H1 (cell line): ENCODE results near the gene CACNA2D1.

Experiments
- E2F6 ChIP-seq: IDR thresholded peaks from 2 replicates; pipeline ENCODE4 v1.6.1; 2012; ENCODE audit warnings: inconsistent platforms
- EP300 ChIP-seq, 2 experiments: IDR thresholded peaks; 1 replicate in 1 of 2; 2 replicates in 1 of 2; pipeline ENCODE4 v1.6.1; 2011 to 2012; ENCODE audit warnings: low read depth in 2 of 2, low read length in 2 of 2, mild to moderate bottlenecking in 2 of 2, borderline replicate concordance in 1 of 2, inconsistent platforms in 1 of 2, moderate library complexity in 1 of 2
- EZH2 ChIP-seq: fragments of 200-600 bp; sonication (generic); IDR thresholded peaks from 2 replicates; pipeline ENCODE4 v1.7.1; 2012; ENCODE audit warnings: low read depth, mild to moderate bottlenecking, moderate library complexity, low read length, inconsistent platforms; ENCODE audit not compliant: severe bottlenecking
- KDM1A ChIP-seq: fragments of 200-600, 300-600 bp; sonication (generic); IDR thresholded peaks from 2 replicates; pipeline ENCODE4 v1.7.1; 2016; ENCODE audit warnings: mild to moderate bottlenecking, low read length, borderline replicate concordance
- KDM5A ChIP-seq: fragments of 200-600 bp; IDR thresholded peaks from 2 replicates; pipeline ENCODE4 v1.7.1; 2012; ENCODE audit warnings: mild to moderate bottlenecking, low read length, inconsistent platforms, mixed read lengths
- POLR2AphosphoS5 ChIP-seq: IDR thresholded peaks from 2 replicates; pipeline ENCODE4 v1.6.1; 2011; ENCODE audit warnings: low read depth, low read length
- TEAD4 ChIP-seq: IDR thresholded peaks from 2 replicates; pipeline ENCODE4 v1.6.1; 2012; ENCODE audit warnings: low read depth, low read length, inconsistent platforms, mixed read lengths
- TF ChIP-seq, protein P1 (sequence below), 3 experiments: IDR thresholded peaks; 1 replicate in 2 of 3; 2 replicates in 1 of 3; pipeline versions ENCODE4 v1.5.1 to v1.6.1; 2011; ENCODE audit warnings: low read length in 3 of 3, mild to moderate bottlenecking in 3 of 3, inconsistent platforms in 2 of 3, low read depth in 1 of 3, moderate library complexity in 1 of 3; ENCODE audit not compliant: insufficient read depth in 1 of 3; ENCODE audit errors: control extremely low read depth in 1 of 3

GRCh38 chr7:82358923-82359322 is 84.7 kb downstream of the CACNA2D1 start:
- TF ChIP-seq KDM1A (no peak), KDM5A (no peak), EP300 (IDR thresholded peaks at IDR 0.05; ENCODE audit: borderline replicate concordance in 1 of 2, low read depth in 2 of 2, low read length in 2 of 2) (no peak), TEAD4 (no peak), E2F6 (no peak), POLR2AphosphoS5 (no peak), EZH2 (no peak)
- TF ChIP-seq, protein P1, sequence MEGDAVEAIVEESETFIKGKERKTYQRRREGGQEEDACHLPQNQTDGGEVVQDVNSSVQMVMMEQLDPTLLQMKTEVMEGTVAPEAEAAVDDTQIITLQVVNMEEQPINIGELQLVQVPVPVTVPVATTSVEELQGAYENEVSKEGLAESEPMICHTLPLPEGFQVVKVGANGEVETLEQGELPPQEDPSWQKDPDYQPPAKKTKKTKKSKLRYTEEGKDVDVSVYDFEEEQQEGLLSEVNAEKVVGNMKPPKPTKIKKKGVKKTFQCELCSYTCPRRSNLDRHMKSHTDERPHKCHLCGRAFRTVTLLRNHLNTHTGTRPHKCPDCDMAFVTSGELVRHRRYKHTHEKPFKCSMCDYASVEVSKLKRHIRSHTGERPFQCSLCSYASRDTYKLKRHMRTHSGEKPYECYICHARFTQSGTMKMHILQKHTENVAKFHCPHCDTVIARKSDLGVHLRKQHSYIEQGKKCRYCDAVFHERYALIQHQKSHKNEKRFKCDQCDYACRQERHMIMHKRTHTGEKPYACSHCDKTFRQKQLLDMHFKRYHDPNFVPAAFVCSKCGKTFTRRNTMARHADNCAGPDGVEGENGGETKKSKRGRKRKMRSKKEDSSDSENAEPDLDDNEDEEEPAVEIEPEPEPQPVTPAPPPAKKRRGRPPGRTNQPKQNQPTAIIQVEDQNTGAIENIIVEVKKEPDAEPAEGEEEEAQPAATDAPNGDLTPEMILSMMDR (IDR thresholded peaks at IDR 0.05; ENCODE audit: control extremely low read depth in 1 of 3, insufficient read depth in 1 of 3, low read depth in 1 of 3, low read length in 3 of 3), result no peak
